GM18505 (cell line): ENCODE data around the gene RIIAD1.
"Not testable (repeated sequence)": the region's sequence is repeated elsewhere in the genome, so short reads cannot be mapped to it uniquely, and the experiment has no call there.

Experiments
- ATAC-seq: cut with Tn5 transposase; IDR thresholded peaks from one replicate; pipeline ENCODE4 v1.9.1; 2021; ENCODE audit not compliant: unreplicated experiment
- POLR2A ChIP-seq: IDR thresholded peaks from 4 replicates; pipeline ENCODE4 v1.6.1; 2011; ENCODE audit warnings: borderline replicate concordance; ENCODE audit not compliant: insufficient read depth, insufficient read length; ENCODE audit errors: extremely low read depth

The RIIAD1 gene, protein sequence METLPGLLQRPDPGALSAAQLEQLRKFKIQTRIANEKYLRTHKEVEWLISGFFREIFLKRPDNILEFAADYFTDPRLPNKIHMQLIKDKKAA

DNA sequence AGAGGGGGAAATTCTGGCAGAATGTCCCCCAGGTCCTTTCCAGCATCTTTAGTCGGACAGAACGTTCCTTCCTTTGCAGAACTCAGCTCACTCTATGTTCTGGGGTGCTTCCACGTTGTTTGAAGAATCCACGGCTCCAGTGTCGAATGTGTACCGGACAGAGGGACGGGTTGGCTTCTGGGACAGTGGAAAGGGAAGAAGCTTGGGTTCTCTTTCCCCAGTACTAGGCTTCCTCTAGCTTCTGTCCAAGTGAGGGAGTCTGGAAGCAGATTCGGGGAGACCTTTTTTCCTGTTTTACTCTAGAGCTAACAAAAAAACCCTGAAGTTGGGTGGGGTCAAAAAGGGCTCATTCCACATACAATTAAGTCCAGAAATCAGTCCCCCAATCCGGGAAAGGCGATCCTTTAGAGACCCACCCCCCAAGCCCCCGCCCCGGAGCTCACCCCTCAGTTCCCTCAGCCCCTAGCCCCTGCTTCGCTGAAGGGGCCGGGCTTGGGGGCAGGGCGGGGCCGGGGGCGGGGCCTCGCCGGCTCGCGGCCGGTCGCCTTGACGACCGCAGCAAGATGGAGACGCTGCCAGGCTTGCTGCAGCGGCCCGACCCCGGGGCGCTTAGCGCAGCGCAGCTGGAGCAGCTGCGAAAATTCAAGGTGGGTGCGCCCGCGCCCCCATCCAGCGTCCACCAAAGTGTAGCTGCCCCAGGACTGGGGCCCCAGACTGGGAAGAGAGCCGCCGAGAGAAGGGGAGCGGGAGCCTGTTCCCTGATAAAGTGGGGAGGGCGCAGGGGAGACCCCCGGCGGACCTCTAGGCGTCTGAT, at the start of gene RIIAD1:
Gene RIIAD1, plus strand, starts transcription at position 549 of the 814 bp plus-strand sequence. Its CDS starts 15 bp downstream, at position 564.
- no peak for TF ChIP-seq POLR2A
- no peak for ATAC-seq

DNA sequence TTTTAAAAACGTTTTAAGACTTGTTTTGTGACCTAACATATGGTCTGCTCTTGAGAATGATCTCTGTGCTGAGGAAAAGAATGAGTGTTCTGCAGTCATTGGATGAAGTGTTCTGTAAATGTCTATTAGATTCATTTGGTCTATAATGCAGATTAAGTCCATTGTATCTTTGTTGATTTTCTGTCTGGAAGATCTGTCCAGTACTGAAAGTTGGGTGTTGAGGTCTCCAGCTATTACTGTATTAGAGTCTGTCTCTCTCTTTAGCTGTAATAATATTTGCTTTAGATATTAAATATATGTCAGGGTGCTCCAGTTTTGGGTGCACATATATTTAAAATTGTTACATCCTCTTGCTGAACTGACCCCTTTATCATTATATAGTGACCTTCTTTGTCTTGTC, 47.9 kb upstream of the RIIAD1 start:
- no peak for TF ChIP-seq POLR2A
- ATAC-seq, result no peak

GRCh38 chr1:151680391-151680790, 40.9 kb upstream of the RIIAD1 start:
- ATAC-seq, result no peak
- no peak for TF ChIP-seq POLR2A

GRCh38 chr1:151680826-151681225, 40.5 kb upstream of the RIIAD1 start:
- ATAC-seq, result no peak
- no peak for TF ChIP-seq POLR2A

DNA sequence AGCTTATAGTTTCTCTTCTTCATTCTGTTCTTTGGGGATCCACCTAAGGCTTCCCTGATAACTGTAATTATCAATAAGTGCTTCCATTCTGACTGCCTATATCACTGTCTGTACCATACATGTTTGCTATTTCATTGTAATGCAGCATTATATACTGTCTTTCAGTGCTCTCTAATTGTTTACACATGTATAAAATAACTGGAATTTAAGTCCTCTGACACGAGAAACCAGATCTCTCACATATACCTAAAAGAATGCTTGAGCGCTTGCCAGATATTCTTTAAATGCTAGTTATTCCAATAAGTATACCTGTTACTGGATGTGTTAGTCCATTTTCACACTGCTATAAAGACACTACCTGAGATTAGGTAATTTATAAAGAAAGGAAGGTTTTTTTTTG, 39.4 kb upstream of the RIIAD1 start:
- TF ChIP-seq POLR2A, result no peak
- ATAC-seq, result no peak

DNA sequence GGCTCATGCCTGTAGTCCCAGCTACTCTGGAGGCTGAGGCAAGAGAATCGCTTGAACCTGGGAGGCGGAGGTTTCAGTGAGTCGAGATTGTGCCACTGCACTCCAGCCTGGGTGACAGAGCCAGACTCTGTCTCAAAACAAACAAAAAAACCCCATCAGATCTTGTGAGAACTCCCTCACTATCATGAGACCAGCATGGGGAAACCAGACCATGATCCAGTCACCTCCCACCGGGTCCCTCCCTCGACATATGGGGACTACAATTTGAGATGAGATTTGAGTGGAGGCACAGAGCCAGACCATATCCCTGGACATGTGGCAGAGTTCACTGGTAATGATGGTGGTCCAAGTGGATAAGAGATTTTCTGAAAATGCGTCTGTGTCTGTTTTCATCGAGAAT, 38.4 kb upstream of the RIIAD1 start:
- ATAC-seq, result not testable (repeated sequence)

- TF ChIP-seq POLR2A, result no peak
- ATAC-seq, result no peak
Measured at GRCh38 chr1:151684128-151684527, 37.2 kb upstream of the RIIAD1 start.

DNA sequence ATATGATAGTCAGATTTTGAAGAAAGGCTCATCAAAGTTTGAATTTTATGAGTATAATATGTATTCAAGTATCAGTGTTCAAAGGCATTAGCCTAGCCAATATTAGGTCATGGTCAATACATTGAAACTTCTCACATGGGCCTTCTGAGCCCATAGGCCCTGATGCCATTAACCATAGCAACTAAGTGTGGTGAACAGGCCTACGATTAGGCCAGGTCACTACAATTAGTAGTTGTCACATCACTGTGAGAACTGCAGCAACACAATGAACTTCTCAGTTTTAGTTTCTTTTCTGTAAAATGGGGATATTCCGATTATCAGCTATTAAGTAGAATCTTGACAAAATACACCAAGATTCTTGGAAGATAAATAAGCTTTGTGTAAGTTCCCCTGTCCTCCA, 34.8 kb upstream of the RIIAD1 start:
- ATAC-seq, result no peak
- no peak for TF ChIP-seq POLR2A

DNA sequence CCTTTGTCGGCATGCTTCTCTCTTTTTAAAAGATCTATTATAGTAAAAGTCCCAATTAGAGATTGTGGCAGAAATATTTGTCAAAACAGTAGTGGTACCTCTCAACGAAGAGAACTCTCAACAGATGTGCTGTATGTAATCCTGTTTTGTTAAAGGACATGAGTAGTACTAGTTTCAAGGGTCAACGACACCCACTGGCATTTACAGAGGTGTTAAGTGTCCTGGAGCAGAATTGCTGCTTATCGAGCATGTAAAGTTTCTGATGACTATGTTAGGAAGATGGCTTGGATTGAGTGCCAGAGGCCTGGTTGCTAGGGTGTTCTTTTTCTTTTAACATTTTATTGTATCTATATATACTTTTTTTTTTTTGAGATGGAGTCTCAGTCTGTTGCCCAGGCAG, 31.8 kb upstream of the RIIAD1 start:
- no peak for ATAC-seq
- TF ChIP-seq POLR2A, result no peak

DNA sequence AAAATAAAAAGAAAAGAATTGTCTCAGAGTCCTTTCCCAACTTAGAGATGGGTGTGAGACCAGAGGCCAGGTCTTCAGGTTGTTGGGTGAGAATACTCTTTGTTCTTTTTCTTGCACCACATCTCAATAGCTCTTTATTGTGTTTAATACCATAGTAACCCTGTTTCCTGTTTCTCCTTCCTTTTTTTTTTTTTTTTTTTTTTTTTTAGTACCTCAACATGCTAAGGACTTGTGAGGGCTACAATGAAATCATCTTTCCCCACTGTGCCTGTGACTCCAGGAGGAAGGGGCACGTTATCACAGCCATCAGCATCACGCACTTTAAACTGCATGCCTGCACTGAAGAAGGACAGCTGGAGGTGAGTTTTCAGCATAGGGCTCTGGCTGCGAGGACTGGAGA, 29.1 kb upstream of the RIIAD1 start:
- no peak for TF ChIP-seq POLR2A
- ATAC-seq, result no peak

GRCh38 chr1:151693057-151693651, 28.2 kb upstream of the RIIAD1 start:
- TF ChIP-seq POLR2A, result no peak
- ATAC-seq, result no peak

GRCh38 chr1:151701515-151701914, 19.8 kb upstream of the RIIAD1 start:
- no peak for ATAC-seq
- TF ChIP-seq POLR2A, result no peak

- no peak for TF ChIP-seq POLR2A
- ATAC-seq, result no peak
Measured at GRCh38 chr1:151702936-151703335, 18.4 kb upstream of the RIIAD1 start.

DNA sequence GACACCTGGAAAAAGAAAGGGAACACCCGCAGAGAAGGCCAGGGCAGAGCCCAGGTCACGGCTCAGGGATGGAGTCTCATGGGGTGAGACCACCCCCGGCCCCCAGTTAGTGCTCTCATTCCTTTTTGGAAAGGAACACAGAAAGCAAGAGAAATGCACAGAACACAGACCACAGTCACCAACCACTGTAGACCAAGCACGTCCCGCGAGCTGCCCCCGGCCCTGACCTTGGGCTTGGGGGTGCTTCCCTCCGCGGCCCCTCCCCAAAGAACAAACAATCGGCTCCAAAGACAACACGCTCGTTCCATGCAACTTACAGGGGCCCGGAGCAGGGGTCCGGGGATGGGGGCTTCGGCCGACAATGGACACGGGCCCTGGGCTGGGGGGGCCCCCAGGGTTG, 17.5 kb upstream of the RIIAD1 start:
- ATAC-seq, result no peak
- TF ChIP-seq POLR2A, result no peak
